ENCODE measurements around the gene SFSWAP. TPM values are rescaled to one million over a fixed set of nuclear protein-coding genes. Genes with fewer than 3 reads are reported as not detected.

The SFSWAP gene
- total RNA-seq, 1 experiment from 2014 or later: 48.1 TPM

- Mint-ChIP-seq H3K36me3 (ENCODE audit: insufficient read depth in 1 of 3, low read depth in 3 of 3) (peaks cover 52 to 80% (median 61%) of the 10 kb centered on the region in 3 experiments), H3K4me3 (no peak overlapping the region), H3K4me1 (peaks cover 12 to 14% of the 10 kb centered on the region in 2 experiments), H3K9me3 (peaks cover 14 to 15% of the 10 kb centered on the region in 2 experiments), H3K27me3 (ENCODE audit: low read depth) (no peaks in the 10 kb centered on the region), H3K27ac (no peak overlapping the region)
- no peak overlapping the region for H3K4ac ChIP-seq (ENCODE audit: low read depth, low read length)
- no CpG with 5 or more reads among the region's 5 CpGs for WGBS (ENCODE audit: extremely low coverage, insufficient read length, low lambda C conversion rate)
- H3K56ac ChIP-seq (ENCODE audit: insufficient read length, low read depth, low read length): no peak overlapping the region
- no peak for TF ChIP-seq CTCF (conservative IDR thresholded peaks at IDR 0.05)
- H3K79me2 ChIP-seq (ENCODE audit: insufficient read depth, low read length): no peaks in the 10 kb centered on the region
- H3K9ac ChIP-seq (ENCODE audit: extremely low read depth, insufficient read length, low read length): no peak overlapping the region
- H3K4me2 ChIP-seq (ENCODE audit: insufficient read depth, insufficient read length, low read length): no peak overlapping the region
- no peaks in the 10 kb centered on the region for H4K20me1 ChIP-seq (ENCODE audit: control insufficient read depth, insufficient read depth, insufficient read length)
- H3K9me3 ChIP-seq (ENCODE audit: control insufficient read depth, low read depth, low read length): peaks cover 14% of the 10 kb centered on the region
- no peaks in the 10 kb centered on the region for H3K23me2 ChIP-seq (ENCODE audit: insufficient read length, low read depth, low read length, poor library complexity, severe bottlenecking)
- no peak overlapping the region for H2BK12ac ChIP-seq (ENCODE audit: insufficient read length, low read depth, low read length)
- H4K5ac ChIP-seq (ENCODE audit: insufficient read length, low read depth, low read length): no peak overlapping the region
- no peak overlapping the region for H2BK20ac ChIP-seq (ENCODE audit: low read depth, low read length, poor library complexity, severe bottlenecking)
- H4K91ac ChIP-seq (ENCODE audit: insufficient read length, low read depth, low read length): no peak overlapping the region
- no peak overlapping the region for H4K8ac ChIP-seq (replicated peaks; ENCODE audit: insufficient read length, low read depth, low read length)
- 0 out of 2 replicates have a peak, but pooled peaks cover 5% of the 10 kb centered on the region for H3K4me1 ChIP-seq (ENCODE audit: insufficient read depth, low read length)
- no peaks in the 10 kb centered on the region for H3K27me3 ChIP-seq (ENCODE audit: insufficient read depth, low read length)
- no peak overlapping the region for H2AFZ ChIP-seq (ENCODE audit: low read length)
- no peak overlapping the region for H3T11ph ChIP-seq (ENCODE audit: low read length)
- H3K14ac ChIP-seq (ENCODE audit: insufficient read depth, low read length): no peak overlapping the region
- DNase-seq: no peak
- H3K23ac ChIP-seq (ENCODE audit: insufficient read length, low read depth, low read length): no peak overlapping the region
- H2AK5ac ChIP-seq (ENCODE audit: insufficient read length, low read length): no peak overlapping the region
- H3K79me1 ChIP-seq (ENCODE audit: insufficient read depth, low read depth, low read length, poor library complexity, severe bottlenecking): no peaks in the 10 kb centered on the region
- H3K27ac ChIP-seq (ENCODE audit: insufficient read length, low read depth, low read length): no peak overlapping the region
- H2BK120ac ChIP-seq (ENCODE audit: low read depth, low read length, poor library complexity, severe bottlenecking): no peak overlapping the region
- H2BK15ac ChIP-seq (ENCODE audit: low read depth, low read length): no peak overlapping the region
- H2BK5ac ChIP-seq (ENCODE audit: insufficient read length, low read length): no peak overlapping the region
- no peak overlapping the region for H3K18ac ChIP-seq (ENCODE audit: insufficient read length, low read depth, low read length)
These were observed 27.3 kb downstream of the SFSWAP start for GRCh38 chr12:131738196-131738595.

Data from H9 (cell line).